Mucosa of rectum (tissue), 2 donors: ENCODE measurements around the gene APPBP2.
"Not testable (repeated sequence)": the region's sequence is repeated elsewhere in the genome, so short reads cannot be mapped to it uniquely, and the experiment has no call there.

ENCODE experiments used
- H3K27ac ChIP-seq, 2 donors: one replicate each; pipeline ENCODE4 v1.7.0; 2013; ENCODE audit warnings: inconsistent platforms in 2 of 2, low read depth in 2 of 2, low read length in 2 of 2
- H3K27me3 ChIP-seq, 2 donors: one replicate each; pipeline ENCODE4 v1.7.0; 2013; ENCODE audit warnings: low read length in 2 of 2; ENCODE audit not compliant: control insufficient read depth in 2 of 2, insufficient read depth in 2 of 2
- H3K36me3 ChIP-seq, 2 donors: one replicate each; pipeline ENCODE4 v1.7.0; 2013; ENCODE audit warnings: low read length in 2 of 2; ENCODE audit not compliant: control insufficient read depth in 2 of 2, insufficient read depth in 2 of 2
- H3K4me1 ChIP-seq, 2 donors: one replicate each; pipeline ENCODE4 v1.7.0; 2013; ENCODE audit warnings: low read length in 2 of 2, mild to moderate bottlenecking in 1 of 2; ENCODE audit not compliant: control insufficient read depth in 2 of 2, insufficient read depth in 2 of 2
- H3K4me3 ChIP-seq, 2 donors: one replicate each; pipeline ENCODE4 v1.7.0; 2013; ENCODE audit warnings: low read length in 2 of 2
- H3K9ac ChIP-seq, 2 donors: one replicate each; pipeline ENCODE4 v1.7.0; 2013; ENCODE audit warnings: low read length in 2 of 2, low read depth in 1 of 2, mild to moderate bottlenecking in 1 of 2
- H3K9me3 ChIP-seq, 2 donors: one replicate each; pipeline ENCODE4 v1.7.0; 2013; ENCODE audit warnings: low read length in 2 of 2; ENCODE audit not compliant: control insufficient read depth in 2 of 2
- donor health status: healthy.
- donor health status: Normal muscosa, but diverticular disease.

Gene APPBP2

DNA sequence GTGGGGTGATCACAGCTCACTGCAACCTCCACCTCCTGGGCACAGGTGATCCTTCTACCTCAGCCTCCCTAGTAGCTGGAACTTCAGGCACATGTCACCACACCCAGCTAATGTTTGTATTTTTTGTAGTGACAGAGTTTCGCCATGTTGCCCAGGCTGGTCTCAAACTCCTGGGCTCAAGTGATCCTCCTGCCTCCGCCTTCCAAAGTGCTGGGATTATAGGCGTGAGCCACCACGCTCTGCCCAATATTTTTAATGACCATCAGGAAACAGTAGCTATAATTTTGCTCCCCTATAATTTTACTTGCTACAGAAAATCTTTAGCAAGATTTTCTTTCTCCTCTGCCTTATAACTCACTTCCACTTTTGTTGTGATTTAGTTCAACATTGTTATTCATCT lies 29.7 kb upstream of the APPBP2 start:
- Histone ChIP-seq H3K4me1 (no peaks in the 10 kb centered on the region), H3K27ac (no peak overlapping the region), H3K4me3 (no peak overlapping the region), H3K27me3 (no peaks in the 10 kb centered on the region), H3K36me3 (no peaks in the 10 kb centered on the region), H3K9ac (no peak overlapping the region), H3K9me3 (no peaks in the 10 kb centered on the region)

DNA sequence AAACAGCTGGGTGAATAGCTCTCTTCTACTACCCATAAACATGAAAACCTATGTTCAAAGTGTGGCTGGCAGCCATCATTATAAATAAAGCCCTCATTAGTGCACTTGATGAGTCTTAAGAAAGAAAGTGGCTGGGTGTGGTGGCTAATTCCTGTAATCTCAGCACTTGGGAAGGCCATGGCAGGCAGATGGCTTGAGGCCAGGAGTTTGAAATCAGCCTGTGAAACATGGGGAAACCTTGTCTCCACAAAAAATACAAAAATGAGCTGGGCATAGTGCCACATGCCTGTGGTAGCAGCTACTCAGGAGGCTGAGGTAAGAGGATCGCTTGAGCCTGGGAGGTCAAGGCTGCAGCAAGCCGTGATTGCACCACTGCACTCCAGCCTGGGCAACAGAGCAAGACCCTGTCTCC lies 28.3 kb upstream of the APPBP2 start:
- H3K27ac ChIP-seq: no peak overlapping the region
- H3K9ac ChIP-seq: no peak overlapping the region

DNA sequence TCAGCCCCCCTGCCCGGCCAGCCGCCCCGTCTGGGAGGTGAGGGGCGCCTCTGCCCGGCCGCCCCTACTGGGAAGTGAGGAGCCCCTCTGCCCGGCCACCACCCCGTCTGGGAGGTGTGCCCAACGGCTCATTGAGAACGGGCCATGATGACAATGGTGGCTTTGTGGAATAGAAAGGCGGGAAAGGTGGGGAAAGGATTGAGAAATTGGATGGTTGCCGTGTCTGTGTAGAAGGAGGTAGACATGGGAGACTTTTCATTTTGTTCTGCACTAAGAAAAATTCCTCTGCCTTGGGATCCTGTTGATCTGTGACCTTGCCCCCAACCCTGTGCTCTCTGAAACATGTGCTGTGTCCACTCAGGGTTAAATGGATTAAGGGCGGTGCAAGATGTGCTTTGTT lies 26.2 kb upstream of the APPBP2 start:
- H3K27ac ChIP-seq, H3K27me3 ChIP-seq, H3K36me3 ChIP-seq, H3K9me3 ChIP-seq, H3K9ac ChIP-seq, H3K4me3 ChIP-seq, H3K4me1 ChIP-seq: not testable (repeated sequence)

More for the DNA sequence above, 28.3 kb upstream of the APPBP2 start:
- Histone ChIP-seq H3K27me3 (no peaks in the 10 kb centered on the region), H3K36me3 (no peaks in the 10 kb centered on the region), H3K4me1 (no peaks in the 10 kb centered on the region), H3K9me3 (no peaks in the 10 kb centered on the region), H3K4me3 (no peak overlapping the region)

DNA sequence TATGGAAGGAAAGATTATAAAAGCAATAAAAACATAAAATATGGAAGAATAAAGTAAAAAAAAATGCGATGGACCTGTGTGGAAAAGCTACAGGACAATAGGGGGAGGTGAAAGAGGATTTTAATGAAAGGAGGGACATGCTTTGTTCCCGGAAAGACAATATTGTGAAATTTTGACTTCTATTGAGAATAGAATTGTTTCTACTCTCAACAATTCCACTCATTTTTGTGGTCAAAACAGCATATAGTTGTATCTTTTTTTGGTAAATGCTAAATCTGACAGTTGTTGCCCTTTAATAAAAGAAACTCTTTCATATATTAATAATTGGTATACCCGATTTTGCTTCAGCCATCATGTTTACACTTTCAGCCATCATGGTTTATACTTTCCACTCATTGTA lies 22.9 kb upstream of the APPBP2 start:
- Histone ChIP-seq H3K4me1 (no peaks in the 10 kb centered on the region), H3K36me3 (no peaks in the 10 kb centered on the region), H3K4me3 (no peak overlapping the region), H3K27ac (no peak overlapping the region), H3K9ac (no peak overlapping the region), H3K27me3 (no peaks in the 10 kb centered on the region), H3K9me3 (no peaks in the 10 kb centered on the region)

DNA sequence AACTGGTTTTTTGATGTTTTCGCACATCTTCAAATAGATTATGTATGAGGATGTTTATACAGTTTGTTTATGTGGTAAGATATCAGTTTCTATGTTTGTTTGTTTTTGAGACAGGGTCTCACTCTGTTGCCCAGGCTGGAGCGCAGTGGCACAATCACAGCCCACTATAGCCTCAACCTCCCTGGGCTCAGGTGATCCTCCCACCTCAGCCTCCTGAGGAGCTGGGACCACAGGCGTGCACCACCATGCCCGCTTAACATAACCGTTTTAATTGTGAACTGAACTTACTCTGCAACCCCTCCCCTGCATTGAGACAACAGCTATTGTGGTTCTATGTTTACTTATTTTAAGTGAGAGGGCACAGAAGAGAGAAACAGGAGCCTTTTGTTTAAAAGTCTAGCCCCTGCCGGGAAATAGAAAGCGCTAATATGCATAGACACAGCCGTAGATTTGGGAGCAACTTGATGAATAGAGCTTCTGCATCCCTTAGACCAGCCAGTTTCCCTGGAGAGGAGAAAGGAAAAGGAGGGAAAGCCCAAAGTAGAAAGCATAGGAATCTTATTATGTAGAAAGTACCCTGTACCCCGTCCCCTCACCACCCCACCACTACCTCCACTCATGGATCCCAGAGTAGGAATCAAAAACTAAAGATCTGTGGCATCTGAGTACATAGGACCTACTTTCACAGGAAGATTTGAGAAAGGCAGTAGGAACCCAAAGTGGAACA lies 19.6 kb upstream of the APPBP2 start:
- H3K27ac ChIP-seq: no peak overlapping the region
- H3K9me3 ChIP-seq: no peaks in the 10 kb centered on the region
- H3K4me3 ChIP-seq: no peak overlapping the region
- no peaks in the 10 kb centered on the region for H3K4me1 ChIP-seq
- H3K27me3 ChIP-seq: no peaks in the 10 kb centered on the region
- H3K36me3 ChIP-seq: no peaks in the 10 kb centered on the region
- no peak overlapping the region for H3K9ac ChIP-seq

DNA sequence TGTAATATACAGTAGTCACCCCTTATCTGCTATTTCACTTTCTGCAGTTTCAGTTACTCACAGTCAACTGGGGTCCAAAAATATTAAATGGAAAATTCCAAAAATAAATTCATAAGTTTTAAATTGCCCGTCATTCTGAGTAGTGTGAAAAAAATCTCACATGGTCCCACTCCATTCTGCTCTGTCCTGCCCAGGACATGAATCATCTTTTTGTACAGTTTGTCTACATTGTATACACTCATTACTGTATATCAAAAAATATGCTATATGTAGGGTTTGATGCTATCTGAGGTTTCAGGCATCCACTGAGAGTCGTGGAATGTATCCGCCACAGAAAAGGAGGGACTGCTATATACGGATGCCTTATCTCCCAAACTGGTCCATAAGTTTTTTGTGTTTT lies 16.0 kb upstream of the APPBP2 start:
- Histone ChIP-seq H3K4me1 (no peaks in the 10 kb centered on the region), H3K27ac (no peak overlapping the region), H3K9me3 (no peaks in the 10 kb centered on the region), H3K36me3 (no peaks in the 10 kb centered on the region), H3K27me3 (no peaks in the 10 kb centered on the region), H3K4me3 (no peak overlapping the region), H3K9ac (no peak overlapping the region)

DNA sequence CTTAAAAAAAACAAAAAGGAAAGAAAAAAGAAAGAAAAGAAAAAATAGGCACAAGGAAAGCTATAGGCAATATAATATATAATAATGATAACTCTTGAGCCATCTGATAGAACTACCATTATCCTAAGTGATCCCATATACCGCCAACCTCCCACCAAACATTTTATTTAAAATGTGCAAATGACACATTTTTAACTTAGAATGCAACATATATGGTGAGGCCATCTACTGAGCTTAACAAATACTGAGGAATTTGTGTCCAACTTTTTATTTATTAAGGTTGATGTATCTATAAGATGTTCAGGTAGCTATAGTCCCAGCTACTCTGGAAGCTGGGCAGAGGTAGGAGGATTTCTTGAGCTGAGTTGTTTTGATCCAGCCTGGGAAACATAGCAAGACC lies 14.4 kb upstream of the APPBP2 start:
- no peak overlapping the region for H3K27ac ChIP-seq
- no peaks in the 10 kb centered on the region for H3K4me1 ChIP-seq
- no peaks in the 10 kb centered on the region for H3K36me3 ChIP-seq
- no peak overlapping the region for H3K9ac ChIP-seq
- no peak overlapping the region for H3K4me3 ChIP-seq
- H3K9me3 ChIP-seq: no peaks in the 10 kb centered on the region
- no peaks in the 10 kb centered on the region for H3K27me3 ChIP-seq

DNA sequence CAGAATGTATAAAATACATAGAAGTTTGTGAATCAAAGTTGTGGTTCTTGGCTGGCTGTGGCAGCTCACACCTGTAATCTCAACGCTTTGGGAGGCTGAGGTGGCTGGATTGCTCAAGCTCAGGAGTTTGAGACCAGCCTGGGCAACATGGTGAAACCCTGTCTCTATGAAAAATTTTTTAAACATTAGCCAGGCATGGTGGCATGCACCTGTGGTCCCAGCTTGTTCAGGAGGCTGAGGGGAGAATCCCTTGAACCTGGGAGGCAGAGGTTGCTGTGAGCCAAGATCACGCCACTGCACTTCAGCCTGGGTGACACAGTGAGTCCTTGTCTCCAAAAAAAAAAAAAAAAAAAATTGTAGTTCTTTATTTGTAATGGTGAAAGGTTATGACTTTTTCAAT lies 13.8 kb upstream of the APPBP2 start:
- Histone ChIP-seq H3K9me3 (no peaks in the 10 kb centered on the region), H3K4me3 (no peak overlapping the region), H3K9ac (no peak overlapping the region), H3K27ac (no peak overlapping the region), H3K4me1 (peaks cover 0 to under 1% of the 10 kb centered on the region in 2 donors), H3K36me3 (no peaks in the 10 kb centered on the region), H3K27me3 (no peaks in the 10 kb centered on the region)

DNA sequence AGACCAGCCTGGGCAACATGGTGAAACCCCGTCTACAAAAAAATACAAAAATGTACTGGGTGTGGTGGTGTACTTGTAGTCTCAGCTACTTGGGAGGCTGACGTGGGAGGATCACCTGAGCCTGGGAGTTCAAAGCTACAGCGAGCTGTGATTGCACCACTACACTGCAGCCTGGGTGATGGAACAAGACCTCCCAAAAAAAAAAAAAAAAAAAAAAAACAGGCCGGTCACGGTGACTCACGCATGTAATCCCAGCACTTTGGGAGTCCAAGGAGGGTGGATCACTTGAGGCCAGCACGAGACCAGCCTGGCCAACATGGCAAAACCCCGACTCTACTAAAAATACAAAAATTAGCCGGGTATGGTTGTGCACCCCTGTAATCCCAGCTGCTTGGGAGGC lies 12.7 kb upstream of the APPBP2 start:
- Histone ChIP-seq H3K36me3 (no peaks in the 10 kb centered on the region), H3K27me3 (no peaks in the 10 kb centered on the region), H3K9ac (no peak overlapping the region), H3K4me3 (no peak overlapping the region), H3K9me3 (no peaks in the 10 kb centered on the region), H3K27ac (no peak overlapping the region), H3K4me1 (peaks cover 0 to 5% of the 10 kb centered on the region in 2 donors)

DNA sequence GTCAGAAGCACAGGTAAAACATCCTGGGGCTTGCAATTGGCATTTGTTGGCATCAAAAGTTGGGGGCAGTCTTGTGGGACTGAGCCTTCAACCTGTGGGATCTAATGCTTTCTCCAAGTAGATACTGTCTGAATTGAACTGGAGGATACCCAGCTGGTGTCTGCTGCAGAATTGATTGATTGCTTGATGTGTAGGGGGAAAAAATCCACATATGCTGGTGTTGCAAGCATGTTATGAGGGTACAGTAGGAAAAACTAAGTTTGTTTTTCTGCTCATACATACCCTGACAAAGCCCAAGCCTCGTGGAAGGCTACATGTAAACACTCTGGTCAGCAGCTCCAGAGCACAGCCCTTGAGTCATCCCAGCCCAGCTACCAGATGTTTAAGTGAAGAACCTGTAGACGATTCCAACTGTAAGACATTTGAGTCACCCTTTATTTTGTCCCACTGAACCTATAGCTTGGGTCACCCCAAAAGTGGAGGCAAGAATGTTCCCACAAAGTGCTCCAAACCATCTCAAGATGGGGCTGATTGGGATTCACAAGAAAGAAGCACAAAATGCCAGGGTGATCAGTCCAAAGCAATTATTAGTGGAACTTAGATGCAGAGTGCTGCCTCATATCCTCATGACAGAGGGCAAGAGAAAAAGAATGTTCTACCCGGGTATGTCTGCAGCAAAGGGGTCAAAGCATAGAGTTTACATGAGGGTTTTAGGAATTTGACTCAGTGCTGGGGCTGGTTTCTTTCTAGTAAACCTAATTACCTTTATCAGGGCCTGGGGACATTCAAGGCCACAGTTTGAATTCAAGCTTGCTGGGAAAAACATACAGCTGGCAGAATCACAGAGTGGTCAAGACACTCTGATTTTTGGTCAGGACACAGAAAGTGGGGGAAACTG lies 9.6 kb upstream of the APPBP2 start:
- H3K9me3 ChIP-seq: no peaks in the 10 kb centered on the region
- peaks cover 0 to 5% of the 10 kb centered on the region in 2 donors for H3K4me1 ChIP-seq
- no peaks in the 10 kb centered on the region for H3K27me3 ChIP-seq
- no peaks in the 10 kb centered on the region for H3K36me3 ChIP-seq
- no peak overlapping the region for H3K4me3 ChIP-seq
- no peak overlapping the region for H3K9ac ChIP-seq
- no peak overlapping the region for H3K27ac ChIP-seq
